Fibroblast of peridontal ligament (primary cell): Measurements from ENCODE around the gene MOB1A.
A peak's percentile ranks its signal among the peaks of the same experiment; 100 is the strongest.
"Not testable (repeated sequence)": the region's sequence is repeated elsewhere in the genome, so short reads cannot be mapped to it uniquely, and the experiment has no call there.

Experiments
- DNase-seq: peaks from one replicate; pipeline ENCODE4 v3.0.0-alpha.2; 2010; ENCODE audit errors: extremely low read depth

Gene MOB1A

GRCh38 chr2:74178211-74179062 is at the start of gene MOB1A:
Gene MOB1A, minus strand, starts transcription at chr2:74178879. Its CDS starts 205 bp downstream, at chr2:74178674.
- peak; percentile 98 for DNase-seq

GRCh38 chr2:74227646-74228045 is 49.0 kb upstream of the MOB1A start:
- DNase-seq, result no peak

GRCh38 chr2:74226648-74227213 is 48.1 kb upstream of the MOB1A start:
- DNase-seq, result no peak

DNA sequence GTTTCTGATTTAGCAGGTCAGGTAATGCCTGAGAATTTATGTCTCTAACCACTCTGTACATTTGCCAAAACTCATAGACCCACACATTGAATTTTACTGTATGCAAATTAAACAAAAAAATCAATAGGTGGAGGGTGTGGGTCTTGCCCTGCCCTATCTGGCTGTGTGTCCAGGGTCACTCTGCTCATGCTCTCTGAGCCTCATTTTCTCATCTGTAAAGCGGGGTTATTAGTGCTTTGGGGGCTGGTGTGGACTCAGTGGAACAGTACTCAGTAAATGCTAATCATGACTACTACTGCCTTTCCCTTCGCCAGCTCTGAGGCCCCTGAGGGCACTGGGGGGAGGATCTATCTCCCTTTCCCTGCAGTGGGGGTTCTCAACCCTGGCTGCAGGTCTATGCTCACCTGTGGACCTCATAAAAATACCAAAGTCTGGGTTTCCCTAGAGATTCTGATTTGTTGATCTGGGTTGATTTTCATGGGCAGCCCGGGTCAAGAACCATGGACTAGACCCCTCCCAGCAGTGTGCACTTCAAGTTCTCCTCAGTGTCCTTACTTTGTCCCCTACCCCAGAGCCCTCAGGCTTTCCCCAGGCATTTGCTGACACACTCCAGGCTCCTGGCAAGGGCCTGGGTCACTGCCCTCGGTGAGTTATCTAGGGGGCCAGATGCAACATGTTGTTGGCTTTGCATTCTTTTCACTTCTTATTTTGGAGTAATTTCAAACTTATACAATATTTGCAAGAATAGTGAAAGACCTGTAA is 47.2 kb upstream of the MOB1A start:
- DNase-seq, result no peak

DNA sequence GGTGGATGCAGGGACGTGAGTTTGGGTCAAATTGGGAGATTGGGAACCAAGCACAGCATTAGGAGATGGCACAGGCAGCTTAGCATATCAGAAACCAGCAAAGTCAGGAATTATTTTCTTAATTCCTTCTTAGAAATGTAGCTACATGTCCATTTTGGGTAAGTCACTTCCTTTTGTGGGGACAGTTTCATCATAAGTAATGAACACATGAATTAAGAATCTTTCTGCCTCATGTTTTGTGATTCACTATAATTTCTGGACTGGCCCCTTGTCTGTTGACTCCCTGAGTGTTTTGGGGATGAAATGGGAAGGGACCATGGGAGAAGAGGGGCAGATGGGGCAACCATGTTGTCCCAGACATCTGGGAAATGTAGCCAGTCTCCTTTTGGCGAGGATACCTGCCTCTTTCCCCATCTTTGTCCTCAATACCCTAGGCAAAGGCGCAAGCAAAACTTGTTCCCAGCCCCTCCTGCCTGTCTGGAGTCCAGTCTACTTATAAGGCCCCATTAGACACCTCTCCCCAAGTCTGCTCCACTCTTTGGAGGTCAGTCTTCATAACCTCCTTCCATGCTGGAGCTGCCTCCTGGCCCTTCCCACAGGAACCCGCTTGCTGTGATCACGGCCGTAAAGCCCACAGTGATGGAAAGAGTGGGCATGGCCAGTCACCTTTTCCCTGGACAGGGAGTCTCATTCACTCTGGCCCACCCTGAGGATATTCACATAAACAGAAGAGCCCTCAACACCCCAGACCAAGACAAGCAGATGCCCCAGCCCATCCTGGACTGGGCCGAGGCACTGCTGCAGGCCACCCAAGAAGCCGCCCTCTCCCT is 45.5 kb upstream of the MOB1A start:
- no peak for DNase-seq

GRCh38 chr2:74222300-74222650 is 43.6 kb upstream of the MOB1A start:
- no peak for DNase-seq

DNA sequence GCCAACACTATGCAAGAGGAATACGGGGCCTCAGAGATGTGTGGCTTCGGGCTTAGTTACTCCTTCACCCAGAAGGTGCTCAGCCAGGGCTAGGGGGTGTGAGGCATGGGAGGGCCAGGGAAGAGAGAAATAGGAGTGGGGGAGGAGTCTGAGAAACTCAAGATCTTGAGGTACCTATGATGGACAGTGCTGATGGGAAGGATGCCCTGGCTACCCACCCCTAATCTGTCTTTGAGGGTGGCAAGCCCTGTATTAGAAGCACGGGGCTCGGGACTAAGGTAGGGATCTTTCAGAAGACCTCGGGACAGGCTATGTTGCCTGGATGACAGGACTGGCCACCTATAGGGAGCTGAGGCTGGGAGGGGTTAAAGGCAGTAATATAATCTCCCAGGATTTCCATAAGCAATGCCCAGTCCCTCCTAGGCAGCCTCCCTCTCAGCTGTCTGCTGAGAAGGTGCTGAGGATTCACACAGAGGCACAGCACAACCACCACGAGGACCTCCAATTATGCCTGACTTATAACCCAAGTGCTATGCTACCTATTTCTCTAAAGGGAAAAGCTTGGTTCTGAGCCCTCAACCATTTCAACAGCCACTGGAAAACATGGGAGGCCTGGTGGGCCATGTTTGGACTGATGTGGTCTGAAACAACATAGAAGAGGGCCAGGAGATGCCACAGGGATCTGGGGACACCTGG is 43.1 kb upstream of the MOB1A start:
- no peak for DNase-seq

DNA sequence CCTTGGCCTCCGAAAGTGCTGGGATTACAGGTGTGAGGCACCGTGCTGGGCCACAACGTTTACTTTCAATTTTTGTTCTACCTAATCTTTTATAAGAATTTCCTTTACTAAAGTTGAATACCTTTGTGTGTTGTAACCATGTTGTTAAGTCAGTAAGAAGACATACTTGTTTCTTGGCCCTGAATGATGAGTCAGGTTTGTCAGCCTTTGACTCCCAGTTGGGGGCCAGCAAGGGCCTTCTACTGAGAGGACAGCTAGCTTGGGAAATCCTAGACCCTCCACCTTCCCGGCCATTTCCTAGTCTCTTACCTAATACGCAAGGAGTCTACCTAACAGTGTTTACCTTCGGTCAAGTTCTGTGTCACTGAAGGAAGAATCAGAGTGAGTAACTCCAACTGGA is 42.4 kb upstream of the MOB1A start:
- no peak for DNase-seq

- DNase-seq, result no peak
These were observed 41.3 kb upstream of the MOB1A start for GRCh38 chr2:74219846-74220486.

DNA sequence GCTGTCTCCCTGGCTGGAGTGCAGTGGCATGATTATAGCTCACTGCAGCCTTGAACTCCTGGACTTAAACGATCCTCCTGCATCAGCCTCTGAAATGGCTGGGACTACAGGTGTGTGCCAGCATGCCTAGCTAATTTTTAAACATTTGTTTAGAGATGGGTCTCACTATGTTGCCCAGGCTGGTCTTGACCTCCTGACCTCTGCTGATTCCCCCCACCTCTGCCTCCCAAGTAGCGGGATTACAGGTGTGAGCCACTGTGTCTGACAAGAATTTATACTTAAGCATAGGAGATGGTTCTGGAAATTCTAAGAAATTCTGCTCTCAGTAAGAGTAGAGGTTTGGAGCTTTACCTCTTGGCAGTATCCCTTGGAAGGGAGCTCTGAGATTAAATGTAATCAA is 38.0 kb upstream of the MOB1A start:
- no peak for DNase-seq

DNA sequence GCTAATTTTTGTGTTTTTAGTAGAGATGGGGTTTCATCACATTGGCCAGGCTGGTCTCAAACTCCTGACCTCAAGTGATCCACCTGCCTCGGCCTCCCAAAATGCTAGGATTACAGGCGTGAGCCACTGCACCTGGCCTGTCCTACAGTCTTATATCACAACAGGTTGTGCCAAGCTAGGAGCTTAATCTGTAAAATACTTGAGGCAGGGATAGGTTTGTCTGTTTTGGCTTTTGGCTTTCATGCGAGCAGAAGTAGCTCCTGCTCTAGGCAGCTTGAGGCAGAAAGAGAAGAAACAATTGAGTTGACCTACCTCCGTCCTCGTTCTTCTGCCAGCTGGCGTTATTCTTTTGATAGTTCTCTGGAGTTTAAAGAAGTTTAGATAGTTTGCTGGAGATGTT is 37.1 kb upstream of the MOB1A start:
- DNase-seq, result not testable (repeated sequence)

DNA sequence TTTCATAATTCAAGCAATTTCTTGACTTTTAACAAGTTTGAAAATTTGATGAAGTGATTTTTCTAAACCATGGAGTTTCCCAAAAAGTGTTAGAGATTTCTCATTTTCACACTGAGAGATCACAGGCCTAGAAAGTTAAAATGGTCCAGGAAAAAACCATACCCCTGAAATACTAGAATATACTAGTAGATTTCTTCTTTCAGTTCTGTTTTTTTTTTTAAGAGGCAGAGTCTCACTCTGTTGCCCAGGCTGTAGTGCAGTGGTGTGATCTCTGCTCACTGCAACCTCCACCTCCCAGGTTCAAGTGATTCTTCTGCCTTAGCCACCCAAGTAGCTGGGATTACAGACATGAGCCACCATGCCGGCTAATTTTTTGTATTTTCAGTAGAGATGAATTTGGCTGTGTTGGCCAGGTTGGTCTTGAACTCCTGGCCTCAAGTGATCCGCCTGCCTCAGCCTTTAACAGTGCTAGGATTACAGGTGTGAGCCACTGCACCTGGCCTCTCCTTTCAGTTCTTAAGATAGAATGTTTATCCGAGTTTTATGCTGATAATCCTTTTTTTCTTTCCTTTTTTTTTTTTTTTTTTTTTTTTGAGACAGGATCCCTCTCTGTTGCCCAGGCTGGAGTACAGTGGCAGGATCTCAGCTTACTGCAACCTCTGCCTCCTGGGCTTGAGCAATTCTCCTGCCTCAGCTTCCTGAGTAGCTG is 34.2 kb upstream of the MOB1A start:
- DNase-seq, result no peak

DNA sequence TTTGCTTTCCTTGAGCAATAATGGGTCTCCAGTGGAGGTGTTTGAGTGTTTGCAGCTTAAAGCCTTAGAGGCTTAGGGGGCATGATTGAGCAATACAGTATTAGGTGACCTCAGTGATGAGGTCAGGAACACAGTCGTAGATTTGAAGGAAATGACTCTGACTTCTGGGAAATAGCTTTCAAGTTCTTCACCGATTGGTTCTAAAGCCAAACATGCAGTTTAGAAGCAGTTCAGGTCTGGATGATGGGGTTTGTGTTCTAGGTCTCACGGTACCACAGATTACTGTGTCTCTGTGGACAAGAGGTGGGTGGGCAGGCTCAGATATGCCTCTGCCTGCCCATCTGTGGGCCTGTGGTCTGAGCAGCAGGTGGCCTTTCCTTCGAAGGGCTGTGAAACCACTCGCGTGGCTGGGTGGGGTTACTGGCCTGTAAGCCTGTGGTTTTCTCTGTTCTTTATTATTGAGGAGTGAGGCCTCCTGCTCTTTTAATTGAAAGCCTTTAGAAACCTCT is 27.6 kb upstream of the MOB1A start:
- DNase-seq, result peak; percentile 51

GRCh38 chr2:74205596-74205995 is 26.9 kb upstream of the MOB1A start:
- DNase-seq, result no peak

GRCh38 chr2:74205113-74205512 is 26.4 kb upstream of the MOB1A start:
- DNase-seq, result no peak

GRCh38 chr2:74204436-74204835 is 25.8 kb upstream of the MOB1A start:
- DNase-seq, result no peak

GRCh38 chr2:74201596-74201995 is 22.9 kb upstream of the MOB1A start:
- peak; percentile 94 for DNase-seq

GRCh38 chr2:74201196-74201595 is 22.5 kb upstream of the MOB1A start:
- no peak for DNase-seq

- DNase-seq, result peak; percentile 23
These were observed 21.2 kb upstream of the MOB1A start for GRCh38 chr2:74199871-74200305.

GRCh38 chr2:74199275-74199701 is 20.6 kb upstream of the MOB1A start:
- DNase-seq, result no peak
